Gastrocnemius medialis (tissue), 4 donors: ENCODE data around the gene IZUMO3.

ENCODE experiments used
- POLR2A ChIP-seq, 2 donors: fragments of 450-650 bp; IDR thresholded peaks; one replicate each; pipeline ENCODE4 v1.6.1; 2017; ENCODE audit warnings: antibody characterized with exemption in 2 of 2, mild to moderate bottlenecking in 2 of 2, moderate library complexity in 2 of 2
- TF ChIP-seq, protein P1 (sequence below), 5 experiments: fragments of 450-650 bp in 3 of 5; fragments of 200-600 bp in 2 of 5; sonication (generic) in 2 of 5; IDR thresholded peaks in 4 of 5; conservative IDR thresholded peaks in 1 of 5; 1 replicate in 4 of 5; 2 replicates in 1 of 5; pipeline ENCODE4 v1.5.1; 2016 to 2019; ENCODE audit warnings: antibody characterized with exemption in 5 of 5, mild to moderate bottlenecking in 3 of 5, moderate library complexity in 3 of 5

DNA sequence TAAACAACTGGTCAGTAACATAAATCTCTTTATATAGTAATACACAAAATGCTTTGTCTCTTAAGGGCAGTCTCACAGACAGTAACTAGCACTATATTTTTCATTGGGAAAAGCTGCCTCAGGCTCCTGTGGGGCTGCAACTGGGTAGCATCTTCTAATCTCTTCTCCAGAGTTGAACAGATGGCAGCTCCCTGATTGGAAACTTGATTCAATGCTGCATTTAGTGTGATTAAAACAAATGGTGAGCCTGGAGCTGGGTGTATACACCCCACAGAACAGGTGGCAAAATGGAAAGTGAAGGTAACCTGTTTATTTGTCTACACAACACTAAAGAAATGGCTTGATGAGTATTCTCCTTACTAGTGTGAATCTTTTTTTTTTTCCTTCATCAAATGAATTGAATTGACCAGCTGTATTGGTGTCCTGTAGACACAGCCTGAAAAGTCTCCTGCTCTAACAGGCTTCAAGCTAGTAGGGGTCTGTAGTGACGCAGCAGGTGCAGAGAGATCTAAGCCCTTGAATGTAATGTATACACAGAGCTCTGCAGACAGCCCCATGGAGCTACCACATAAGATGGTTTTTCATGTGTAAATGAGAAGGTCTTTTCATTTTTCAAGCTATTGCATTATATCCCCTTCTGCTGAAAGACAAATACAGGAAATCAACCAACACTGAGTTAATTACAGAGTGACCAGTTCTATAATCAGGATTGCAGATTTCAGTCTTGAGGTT is 43.3 kb downstream of the IZUMO3 start:
- TF ChIP-seq, protein P1, sequence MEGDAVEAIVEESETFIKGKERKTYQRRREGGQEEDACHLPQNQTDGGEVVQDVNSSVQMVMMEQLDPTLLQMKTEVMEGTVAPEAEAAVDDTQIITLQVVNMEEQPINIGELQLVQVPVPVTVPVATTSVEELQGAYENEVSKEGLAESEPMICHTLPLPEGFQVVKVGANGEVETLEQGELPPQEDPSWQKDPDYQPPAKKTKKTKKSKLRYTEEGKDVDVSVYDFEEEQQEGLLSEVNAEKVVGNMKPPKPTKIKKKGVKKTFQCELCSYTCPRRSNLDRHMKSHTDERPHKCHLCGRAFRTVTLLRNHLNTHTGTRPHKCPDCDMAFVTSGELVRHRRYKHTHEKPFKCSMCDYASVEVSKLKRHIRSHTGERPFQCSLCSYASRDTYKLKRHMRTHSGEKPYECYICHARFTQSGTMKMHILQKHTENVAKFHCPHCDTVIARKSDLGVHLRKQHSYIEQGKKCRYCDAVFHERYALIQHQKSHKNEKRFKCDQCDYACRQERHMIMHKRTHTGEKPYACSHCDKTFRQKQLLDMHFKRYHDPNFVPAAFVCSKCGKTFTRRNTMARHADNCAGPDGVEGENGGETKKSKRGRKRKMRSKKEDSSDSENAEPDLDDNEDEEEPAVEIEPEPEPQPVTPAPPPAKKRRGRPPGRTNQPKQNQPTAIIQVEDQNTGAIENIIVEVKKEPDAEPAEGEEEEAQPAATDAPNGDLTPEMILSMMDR (IDR thresholded peaks at IDR 0.05 in 4 of 5, conservative IDR thresholded peaks at IDR 0.05 in 1 of 5), result no peak
- TF ChIP-seq POLR2A (IDR thresholded peaks at IDR 0.05), result no peak
